ENCODE data around the gene NBEA.

The NBEA gene

DNA sequence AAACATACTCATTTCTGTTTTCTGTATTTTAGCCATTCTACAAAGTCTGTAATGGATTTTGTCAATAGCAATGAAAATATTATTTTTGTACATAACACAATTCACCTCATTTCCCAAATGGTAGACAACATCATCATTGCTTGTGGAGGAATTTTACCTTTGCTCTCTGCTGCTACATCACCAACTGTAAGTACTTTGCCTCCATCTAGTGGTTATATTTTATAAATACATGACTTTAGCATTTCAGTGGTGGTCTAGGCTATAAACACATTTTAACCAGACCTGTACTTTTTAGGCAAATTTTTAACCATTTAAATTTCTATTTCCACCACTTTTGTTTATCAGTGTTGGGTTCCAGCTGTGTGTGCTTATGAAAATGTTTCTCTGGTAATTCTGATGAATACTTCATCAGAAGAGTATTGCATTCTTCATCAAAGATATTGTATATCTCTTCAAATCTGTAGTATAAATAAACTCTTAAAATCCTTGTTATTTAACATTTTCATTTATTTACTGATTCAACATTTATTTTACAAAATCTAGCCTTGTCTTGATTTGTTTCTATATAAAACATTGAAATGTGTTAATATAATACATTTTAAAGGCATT lies 222.4 kb downstream of the NBEA start:
- DNase-seq (ENCODE audit: low read depth in 1 of 2, low spot score in 1 of 2), result no peak

GRCh38 chr13:35165205-35165604 lies 223.1 kb downstream of the NBEA start:
- DNase-seq (ENCODE audit: low read depth in 1 of 2, low spot score in 1 of 2), result no peak

- DNase-seq (ENCODE audit: low read depth in 1 of 2, low spot score in 1 of 2), result no peak
Measured at GRCh38 chr13:35179494-35179893, 237.4 kb downstream of the NBEA start.

GRCh38 chr13:35179920-35180663 lies 238.0 kb downstream of the NBEA start:
- DNase-seq (ENCODE audit: low read depth in 1 of 2, low spot score in 1 of 2), result no peak

- no peak for DNase-seq (ENCODE audit: low read depth in 1 of 2, low spot score in 1 of 2)
Measured at GRCh38 chr13:35190241-35190640, 248.2 kb downstream of the NBEA start.

GRCh38 chr13:35191883-35192282 lies 249.8 kb downstream of the NBEA start:
- DNase-seq (ENCODE audit: low read depth in 1 of 2, low spot score in 1 of 2), result no peak

- DNase-seq (ENCODE audit: low read depth in 1 of 2, low spot score in 1 of 2), result no peak
Measured at GRCh38 chr13:35198613-35199200, 256.6 kb downstream of the NBEA start.

DNA sequence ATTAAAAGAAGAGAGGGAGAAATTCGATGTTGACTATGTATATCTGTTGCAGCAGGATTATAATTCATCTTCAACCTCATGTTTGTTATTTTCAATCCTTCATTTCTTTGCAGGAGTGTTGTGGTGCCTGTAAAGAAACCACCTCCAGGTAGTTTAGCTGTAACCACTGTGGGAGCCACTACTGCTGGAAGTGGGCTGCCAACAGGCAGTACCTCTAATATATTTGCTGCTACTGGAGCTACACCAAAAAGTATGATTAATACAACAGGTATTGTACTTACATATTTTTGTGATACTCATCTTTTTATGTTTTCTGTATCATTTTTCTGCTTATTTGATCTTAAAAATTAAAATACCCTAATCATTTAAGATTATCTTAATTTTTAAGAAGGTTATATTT lies 266.5 kb downstream of the NBEA start:
- no peak for DNase-seq (ENCODE audit: low read depth in 1 of 2, low spot score in 1 of 2)

GRCh38 chr13:35210261-35210660 lies 268.2 kb downstream of the NBEA start:
- no peak for DNase-seq (ENCODE audit: low read depth in 1 of 2, low spot score in 1 of 2)

- no peak for DNase-seq (ENCODE audit: low read depth in 1 of 2, low spot score in 1 of 2)
Measured at GRCh38 chr13:35211949-35212348, 269.9 kb downstream of the NBEA start.

- no peak for DNase-seq (ENCODE audit: low read depth in 1 of 2, low spot score in 1 of 2)
Measured at GRCh38 chr13:35213911-35214310, 271.8 kb downstream of the NBEA start.

DNA sequence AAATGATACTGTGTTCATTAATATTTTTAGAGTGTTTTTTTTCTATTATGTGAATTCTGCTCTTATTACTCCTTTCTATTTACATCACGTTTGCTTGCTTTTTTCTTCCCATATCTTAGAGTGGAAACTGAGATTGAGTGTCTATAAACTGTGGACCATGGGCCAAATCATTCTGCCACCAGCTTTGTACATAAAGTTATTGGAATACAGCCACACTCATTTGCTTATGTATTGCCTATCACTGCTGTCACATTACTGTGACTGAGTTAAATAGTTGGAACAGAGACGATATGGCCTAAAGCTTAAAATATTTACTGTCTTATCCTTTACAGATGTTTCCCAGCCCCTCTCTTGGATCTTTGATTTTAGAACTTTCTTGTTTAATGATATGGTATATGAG lies 274.1 kb downstream of the NBEA start:
- no peak for DNase-seq (ENCODE audit: low read depth in 1 of 2, low spot score in 1 of 2)

DNA sequence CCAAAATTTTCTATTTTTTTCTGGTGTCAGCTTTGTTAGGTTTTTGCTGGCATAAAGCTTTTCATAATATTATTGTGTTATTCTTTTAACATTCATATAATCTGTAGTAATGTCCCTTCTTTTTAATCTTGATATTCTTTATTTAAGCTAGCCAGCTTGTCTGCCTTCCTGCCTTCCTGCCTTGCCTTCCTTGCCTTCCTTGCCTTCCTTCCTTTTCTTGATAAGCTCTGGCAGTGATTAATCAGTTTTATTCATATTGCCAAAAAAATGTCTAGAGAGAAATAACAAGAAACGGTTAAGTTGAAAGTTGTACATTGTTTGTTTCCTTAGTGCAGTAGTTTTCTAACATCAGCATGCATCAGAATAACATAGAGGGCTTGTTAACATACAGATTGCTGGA lies 277.0 kb downstream of the NBEA start:
- no peak for DNase-seq (ENCODE audit: low read depth in 1 of 2, low spot score in 1 of 2)

- DNase-seq (ENCODE audit: low read depth in 1 of 2, low spot score in 1 of 2), result no peak
Measured at GRCh38 chr13:35225159-35225558, 283.1 kb downstream of the NBEA start.

GRCh38 chr13:35225582-35225981 lies 283.5 kb downstream of the NBEA start:
- DNase-seq (ENCODE audit: low read depth in 1 of 2, low spot score in 1 of 2), result no peak

DNA sequence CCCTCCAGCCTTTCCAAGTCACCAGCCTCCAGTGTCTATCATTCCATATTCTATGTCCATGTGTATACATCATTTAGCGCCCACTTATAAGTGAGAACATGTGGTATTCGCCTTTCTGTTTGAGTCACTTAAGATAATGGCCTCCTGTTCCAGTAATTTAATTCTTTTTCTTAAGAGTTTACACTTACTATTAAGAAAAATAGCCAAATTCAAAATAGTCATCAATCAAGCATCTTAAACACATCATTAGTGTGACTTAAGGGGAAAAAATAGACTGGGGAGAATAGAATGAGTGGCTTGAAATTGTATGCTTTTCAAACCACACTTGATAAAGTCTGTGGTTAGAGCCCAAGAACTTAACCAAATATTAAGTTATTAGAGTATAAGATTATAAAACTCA lies 286.5 kb downstream of the NBEA start:
- DNase-seq (ENCODE audit: low read depth in 1 of 2, low spot score in 1 of 2), result no peak

DNA sequence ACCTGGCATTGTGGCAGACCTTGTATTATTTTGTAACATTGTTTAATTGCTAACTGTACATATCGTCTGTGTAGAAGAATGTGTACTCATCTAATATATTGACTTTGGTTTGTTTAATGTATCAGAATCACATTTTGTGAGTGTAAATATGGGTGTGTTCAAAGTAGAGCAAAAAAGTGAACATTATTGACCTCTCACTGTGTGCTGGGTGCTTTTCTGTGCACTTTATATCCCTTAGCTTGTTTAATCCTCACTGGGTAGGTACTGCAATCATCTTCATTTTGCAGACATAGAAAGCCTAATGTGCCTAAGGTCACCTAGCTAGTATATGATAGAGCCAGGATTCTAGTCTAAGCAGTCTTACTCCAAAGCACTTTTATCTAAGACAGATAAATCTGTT lies 289.4 kb downstream of the NBEA start:
- no peak for DNase-seq (ENCODE audit: low read depth in 1 of 2, low spot score in 1 of 2)

GRCh38 chr13:35238274-35238673 lies 296.2 kb downstream of the NBEA start:
- DNase-seq (ENCODE audit: low read depth in 1 of 2, low spot score in 1 of 2), result no peak

DNA sequence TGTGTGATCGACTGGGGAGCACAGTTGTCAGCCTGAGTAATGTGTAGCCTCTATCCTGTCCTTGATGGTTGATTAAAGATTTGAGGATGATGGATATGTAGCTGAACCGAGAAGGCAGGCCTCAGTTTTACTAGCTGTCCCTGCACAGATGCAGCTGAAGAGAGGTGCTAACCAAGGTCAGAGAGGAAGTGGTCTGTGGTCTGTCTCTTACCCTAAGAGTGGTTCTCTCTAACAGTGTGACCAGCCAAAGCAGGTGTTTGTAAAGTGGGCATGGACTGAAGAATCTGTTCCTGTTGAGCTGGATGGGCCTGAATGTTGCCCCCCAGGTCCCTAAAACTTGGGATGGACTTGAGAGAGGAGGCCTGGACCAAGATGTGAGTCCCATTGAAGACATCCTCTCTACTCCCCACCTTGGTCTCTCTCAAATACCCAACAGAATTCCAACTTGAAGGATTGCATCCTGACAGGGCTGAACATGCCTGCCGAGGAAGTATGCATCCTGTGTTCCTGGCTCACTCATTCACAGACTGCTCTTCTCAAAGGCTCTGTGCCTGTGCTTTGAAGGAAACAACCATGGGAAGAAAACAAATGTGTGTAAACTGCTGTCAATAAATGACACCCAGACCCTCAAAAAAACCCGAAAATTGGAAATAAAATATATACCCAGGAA lies 310.6 kb downstream of the NBEA start:
- DNase-seq (ENCODE audit: low read depth in 1 of 2, low spot score in 1 of 2), result no peak

DNA sequence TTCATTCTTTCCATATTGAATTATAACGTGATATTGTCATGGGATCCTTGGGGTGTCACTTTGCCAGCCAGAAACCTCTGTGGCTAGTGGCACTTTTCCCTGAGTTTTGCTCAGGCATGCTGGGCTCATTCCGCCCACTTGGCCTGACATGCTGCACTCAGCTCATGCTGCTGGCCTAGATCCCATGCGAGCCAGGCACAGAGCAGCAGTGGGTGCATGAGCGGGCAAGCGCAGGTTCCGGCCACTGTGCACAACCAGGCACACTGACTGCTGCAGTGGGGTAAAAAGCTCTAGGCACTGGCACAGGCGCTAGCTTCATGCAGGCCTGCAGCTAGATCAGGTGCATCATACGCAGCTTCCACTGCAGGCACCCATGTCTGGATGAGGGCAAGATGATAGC lies 313.2 kb downstream of the NBEA start:
- no peak for DNase-seq (ENCODE audit: low read depth in 1 of 2, low spot score in 1 of 2)

DNA sequence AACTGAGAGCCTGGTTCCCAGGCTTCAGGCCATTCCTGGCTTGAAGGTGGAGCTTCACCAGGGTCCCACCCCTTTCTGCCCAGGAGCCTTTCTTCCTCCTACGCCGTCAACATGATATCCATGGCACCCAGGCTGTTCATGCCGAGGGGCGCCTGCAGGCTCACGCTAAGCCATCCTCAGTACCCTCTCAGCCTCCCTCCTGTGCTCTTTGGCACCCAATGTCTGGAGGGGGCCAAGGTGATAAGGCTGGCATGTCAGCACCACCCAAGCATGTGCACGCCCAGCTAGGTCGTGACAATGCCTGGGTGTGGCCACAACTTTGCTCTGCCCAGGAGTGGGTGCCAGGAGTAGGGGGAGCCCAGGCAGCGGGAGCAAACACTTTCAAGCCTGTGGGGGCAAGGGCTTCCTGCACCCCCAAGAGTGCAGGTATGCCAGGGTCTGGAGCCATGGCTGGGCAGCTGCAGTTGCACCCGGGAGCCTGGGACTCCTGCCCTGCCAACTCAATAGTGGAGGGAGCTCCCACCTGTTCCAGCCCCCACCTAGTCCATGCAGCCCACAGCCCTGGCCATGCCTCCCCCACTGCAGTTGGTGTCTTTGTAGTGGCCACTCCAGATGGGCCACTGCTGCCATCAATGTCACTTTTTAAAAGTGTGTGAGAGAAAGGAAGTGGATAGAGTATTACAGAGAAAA lies 314.5 kb downstream of the NBEA start:
- no peak for DNase-seq (ENCODE audit: low read depth in 1 of 2, low spot score in 1 of 2)

- DNase-seq (ENCODE audit: low read depth in 1 of 2, low spot score in 1 of 2), result no peak
Measured at GRCh38 chr13:35260316-35260715, 318.2 kb downstream of the NBEA start.
